ENCODE measurements around the gene MEAK7. TPM values are rescaled to one million over a fixed set of nuclear protein-coding genes. Genes with fewer than 3 reads are reported as not detected.

Gene MEAK7
- total RNA-seq (18.0 TPM), polyA plus RNA-seq (11.2 TPM)

- H3K4me1 ChIP-seq (ENCODE audit: insufficient read depth): no peaks in the 10 kb centered on the region
- whole genome bisulfite sequencing: 2% methylated on average over 45 of the region's 45 CpGs
- peak within 1 kb of the TSS; percentile 84 for H3K27ac ChIP-seq (ENCODE audit: low read depth)
- H3K36me3 ChIP-seq (ENCODE audit: insufficient read depth): no peaks in the 10 kb centered on the region
- peak within 1 kb of the TSS; percentile 71 for H3K4me3 ChIP-seq (ENCODE audit: low read depth, low read length)
- DNase-seq (ENCODE audit: extremely low spot score): peak; percentile 98
Measured at GRCh38 chr16:84504420-84505248, at the start of gene MEAK7. Gene MEAK7 (minus strand): TSS chr16:84504659. CDS start chr16:84498086, 6,573 bp downstream.

GRCh38 chr16:84553873-84554399 lies 49.5 kb upstream of the MEAK7 start:
- Histone ChIP-seq H3K36me3 (ENCODE audit: insufficient read depth) (no peaks in the 10 kb centered on the region), H3K4me3 (ENCODE audit: low read depth, low read length) (no peak overlapping the region), H3K4me1 (ENCODE audit: insufficient read depth) (no peaks in the 10 kb centered on the region), H3K27ac (ENCODE audit: low read depth) (no peak overlapping the region)
- no peak for DNase-seq (ENCODE audit: extremely low spot score)
- 90% methylated on average over 11 of the region's 11 CpGs for WGBS

DNA sequence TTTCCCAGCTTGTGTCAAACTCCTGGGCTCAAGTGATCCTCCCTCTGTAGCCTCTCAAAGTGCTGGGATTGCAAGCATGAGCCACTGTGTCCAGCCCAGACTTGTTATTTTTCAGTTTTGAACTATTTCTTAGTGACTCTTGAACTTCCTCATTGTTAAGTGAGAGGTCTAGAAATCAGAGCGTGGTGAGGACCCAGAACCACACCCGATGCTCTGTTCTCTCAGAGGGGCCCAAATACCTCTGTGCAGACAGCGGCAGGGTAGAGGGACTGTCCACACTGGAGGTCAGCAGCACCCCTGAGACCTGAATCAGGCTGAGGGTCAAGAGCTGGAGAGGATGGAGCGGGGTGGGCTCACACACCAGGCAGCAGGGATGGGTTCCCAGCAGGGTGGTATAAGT lies 47.7 kb upstream of the MEAK7 start:
- Histone ChIP-seq H3K4me1 (ENCODE audit: insufficient read depth) (no peaks in the 10 kb centered on the region), H3K4me3 (ENCODE audit: low read depth, low read length) (no peak overlapping the region), H3K27ac (ENCODE audit: low read depth) (no peak overlapping the region), H3K36me3 (ENCODE audit: insufficient read depth) (no peaks in the 10 kb centered on the region)
- 55% methylated on average over 4 of the region's 4 CpGs for WGBS
- no peak for DNase-seq (ENCODE audit: extremely low spot score)

DNA sequence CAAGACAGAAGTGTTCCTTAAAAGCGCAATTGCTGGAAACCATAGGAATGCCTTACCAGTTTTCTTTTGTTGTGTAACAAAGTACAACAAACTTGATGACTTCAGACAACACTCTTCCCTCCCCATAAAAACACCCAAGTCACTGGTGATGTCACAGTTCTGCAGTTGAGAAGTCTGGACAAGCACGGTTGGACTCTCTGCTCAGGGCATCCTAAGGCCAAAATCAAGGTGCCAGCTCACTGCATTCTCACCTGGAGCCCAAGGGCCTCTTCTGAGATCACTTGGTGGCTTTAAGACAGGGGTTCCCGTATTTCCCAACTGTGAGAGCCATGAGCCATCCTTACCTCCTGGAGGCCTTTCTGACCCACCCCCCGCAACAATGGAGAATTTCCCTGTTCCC lies 45.6 kb upstream of the MEAK7 start:
- no peaks in the 10 kb centered on the region for H3K36me3 ChIP-seq (ENCODE audit: insufficient read depth)
- no peak overlapping the region for H3K4me3 ChIP-seq (ENCODE audit: low read depth, low read length)
- 71% methylated on average over 4 of the region's 4 CpGs for WGBS
- no peak for DNase-seq (ENCODE audit: extremely low spot score)
- no peaks in the 10 kb centered on the region for H3K4me1 ChIP-seq (ENCODE audit: insufficient read depth)
- no peak overlapping the region for H3K27ac ChIP-seq (ENCODE audit: low read depth)

GRCh38 chr16:84548971-84549844 lies 44.7 kb upstream of the MEAK7 start:
- no peaks in the 10 kb centered on the region for H3K4me1 ChIP-seq (ENCODE audit: insufficient read depth)
- no peaks in the 10 kb centered on the region for H3K36me3 ChIP-seq (ENCODE audit: insufficient read depth)
- no peak overlapping the region for H3K4me3 ChIP-seq (ENCODE audit: low read depth, low read length)
- 67% methylated on average over 25 of the region's 25 CpGs for WGBS
- DNase-seq (ENCODE audit: extremely low spot score): no peak
- H3K27ac ChIP-seq (ENCODE audit: low read depth): no peak overlapping the region

GRCh38 chr16:84548508-84548907 lies 44.0 kb upstream of the MEAK7 start:
- H3K4me3 ChIP-seq (ENCODE audit: low read depth, low read length): no peak overlapping the region
- H3K4me1 ChIP-seq (ENCODE audit: insufficient read depth): no peaks in the 10 kb centered on the region
- no peaks in the 10 kb centered on the region for H3K36me3 ChIP-seq (ENCODE audit: insufficient read depth)
- H3K27ac ChIP-seq (ENCODE audit: low read depth): no peak overlapping the region
- DNase-seq (ENCODE audit: extremely low spot score): no peak
- 80% methylated on average over 8 of the region's 8 CpGs for WGBS

DNA sequence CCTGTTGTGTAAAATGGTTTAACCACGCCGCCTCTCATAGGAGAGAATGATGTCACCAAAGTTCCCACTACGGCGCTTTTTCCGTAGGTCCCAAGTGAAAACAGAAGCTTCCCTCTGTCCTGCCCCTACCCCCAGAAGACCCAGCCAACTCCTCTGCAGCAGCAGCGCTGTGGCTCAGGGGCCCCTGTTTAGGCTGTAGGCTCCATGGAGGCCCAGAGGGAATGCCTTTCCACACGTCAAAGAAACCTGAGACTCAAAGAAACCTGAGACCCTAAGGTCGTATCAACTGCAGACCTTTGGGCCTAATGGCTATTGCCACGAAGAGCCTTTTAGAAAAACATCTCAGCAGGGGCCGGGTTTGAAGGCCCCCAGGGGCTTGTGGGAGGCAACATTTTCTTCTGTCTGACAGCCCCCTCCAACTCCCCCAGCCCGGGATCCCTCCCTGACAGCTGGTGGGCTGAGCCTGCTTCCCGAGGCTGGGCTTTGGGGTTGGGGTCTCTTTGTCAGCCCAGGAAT lies 43.1 kb upstream of the MEAK7 start:
- H3K27ac ChIP-seq (ENCODE audit: low read depth): no peak overlapping the region
- no peaks in the 10 kb centered on the region for H3K4me1 ChIP-seq (ENCODE audit: insufficient read depth)
- no peaks in the 10 kb centered on the region for H3K36me3 ChIP-seq (ENCODE audit: insufficient read depth)
- DNase-seq (ENCODE audit: extremely low spot score): no peak
- 75% methylated on average over 12 of the region's 12 CpGs for WGBS
- H3K4me3 ChIP-seq (ENCODE audit: low read depth, low read length): no peak overlapping the region

GRCh38 chr16:84546669-84547545 lies 42.4 kb upstream of the MEAK7 start:
- Histone ChIP-seq H3K36me3 (ENCODE audit: insufficient read depth) (no peaks in the 10 kb centered on the region), H3K27ac (ENCODE audit: low read depth) (no peak overlapping the region), H3K4me1 (ENCODE audit: insufficient read depth) (no peaks in the 10 kb centered on the region), H3K4me3 (ENCODE audit: low read depth, low read length) (no peak overlapping the region)
- no peak for DNase-seq (ENCODE audit: extremely low spot score)
- 77% methylated on average over 22 of the region's 22 CpGs for WGBS

- no peak overlapping the region for H3K4me3 ChIP-seq (ENCODE audit: low read depth, low read length)
- H3K36me3 ChIP-seq (ENCODE audit: insufficient read depth): no peaks in the 10 kb centered on the region
- H3K4me1 ChIP-seq (ENCODE audit: insufficient read depth): no peaks in the 10 kb centered on the region
- H3K27ac ChIP-seq (ENCODE audit: low read depth): no peak overlapping the region
- WGBS: 69% methylated on average over 12 of the region's 12 CpGs
- DNase-seq (ENCODE audit: extremely low spot score): no peak
Measured at GRCh38 chr16:84545114-84545737, 40.8 kb upstream of the MEAK7 start.

DNA sequence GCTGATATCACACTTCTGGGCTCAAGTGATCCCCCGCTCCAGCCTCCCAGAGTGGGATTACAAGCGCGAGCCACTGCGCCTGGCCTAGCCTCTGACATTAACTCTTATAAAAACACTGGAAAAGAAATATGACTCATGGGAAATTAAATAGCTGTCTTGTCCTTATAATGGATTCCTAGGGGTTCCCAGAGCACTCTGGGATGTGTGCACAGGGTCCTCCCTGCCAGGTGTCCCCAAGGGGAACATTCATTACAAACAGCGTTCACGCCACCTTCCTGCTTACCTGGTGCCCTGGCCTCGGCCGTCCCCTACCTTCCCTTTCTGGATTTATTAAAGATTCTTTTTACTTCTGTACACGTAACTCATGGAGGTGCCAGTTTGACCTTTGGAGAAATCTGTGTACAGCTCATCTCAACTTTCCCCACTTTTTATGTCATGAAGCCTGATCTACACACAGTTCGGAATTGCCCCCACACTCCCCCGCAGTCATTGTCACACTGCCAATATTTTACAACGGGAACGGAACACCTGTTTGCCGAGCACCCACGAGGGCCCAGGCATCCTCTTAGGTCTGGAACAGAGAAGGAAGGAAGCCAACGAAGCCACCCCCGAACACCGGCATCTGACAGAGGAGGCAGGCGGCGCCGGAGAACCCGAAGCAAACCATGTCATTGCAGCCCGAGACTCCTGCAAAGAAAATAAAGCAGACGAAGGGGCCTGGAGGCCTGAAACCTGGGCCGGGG lies 39.7 kb upstream of the MEAK7 start:
- no peaks in the 10 kb centered on the region for H3K36me3 ChIP-seq (ENCODE audit: insufficient read depth)
- no peak overlapping the region for H3K4me3 ChIP-seq (ENCODE audit: low read depth, low read length)
- 60% methylated on average over 25 of the region's 25 CpGs for WGBS
- H3K4me1 ChIP-seq (ENCODE audit: insufficient read depth): no peaks in the 10 kb centered on the region
- no peak for DNase-seq (ENCODE audit: extremely low spot score)
- no peak overlapping the region for H3K27ac ChIP-seq (ENCODE audit: low read depth)

GRCh38 chr16:84543253-84543652 lies 38.8 kb upstream of the MEAK7 start:
- 97% methylated on average over 2 of the region's 2 CpGs for WGBS
- no peaks in the 10 kb centered on the region for H3K36me3 ChIP-seq (ENCODE audit: insufficient read depth)
- H3K27ac ChIP-seq (ENCODE audit: low read depth): no peak overlapping the region
- no peak overlapping the region for H3K4me3 ChIP-seq (ENCODE audit: low read depth, low read length)
- no peaks in the 10 kb centered on the region for H3K4me1 ChIP-seq (ENCODE audit: insufficient read depth)
- no peak for DNase-seq (ENCODE audit: extremely low spot score)
